GM18873 (cell line): ENCODE results near the gene CTNNBIP1.

Source experiments
- ATAC-seq: cut with Tn5 transposase; IDR thresholded peaks from one replicate; pipeline ENCODE4 v1.9.1; 2021; ENCODE audit warnings: mild to moderate bottlenecking, moderate library complexity, moderate number of reproducible peaks; ENCODE audit not compliant: unreplicated experiment, low FRiP score

The CTNNBIP1 gene

DNA sequence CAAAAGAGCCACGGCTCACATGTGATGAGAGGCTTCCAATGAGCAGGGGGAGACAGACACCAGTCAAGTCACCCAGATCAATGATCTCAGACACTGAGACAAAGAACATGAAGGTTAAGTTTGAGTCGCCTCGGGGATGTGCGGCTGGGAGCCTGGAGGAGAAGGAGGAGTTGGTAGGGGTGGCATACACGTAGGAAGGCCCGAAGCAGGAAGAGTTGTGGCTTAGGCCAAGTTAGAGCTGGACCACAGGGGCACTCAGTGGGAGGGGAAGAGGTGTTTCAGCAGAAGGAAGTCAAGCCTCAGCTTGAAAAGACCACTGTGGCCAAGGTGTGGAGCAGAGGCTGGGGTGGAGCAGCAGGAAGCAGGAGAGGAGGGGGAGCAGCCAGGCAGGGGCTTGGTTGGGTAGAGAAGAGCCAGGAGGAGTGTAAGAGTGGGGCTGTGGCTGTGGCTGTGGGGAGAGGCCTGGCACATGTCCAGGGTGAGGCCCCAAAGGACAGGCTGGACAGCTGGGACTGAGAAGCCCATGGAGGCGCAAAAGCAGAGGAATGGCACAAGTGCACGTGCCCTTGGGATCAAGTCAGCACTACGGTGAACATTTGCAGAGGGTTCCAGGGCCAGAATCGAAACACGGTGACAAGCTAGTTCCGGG, 27.6 kb downstream of the CTNNBIP1 start:
- no peak for ATAC-seq

DNA sequence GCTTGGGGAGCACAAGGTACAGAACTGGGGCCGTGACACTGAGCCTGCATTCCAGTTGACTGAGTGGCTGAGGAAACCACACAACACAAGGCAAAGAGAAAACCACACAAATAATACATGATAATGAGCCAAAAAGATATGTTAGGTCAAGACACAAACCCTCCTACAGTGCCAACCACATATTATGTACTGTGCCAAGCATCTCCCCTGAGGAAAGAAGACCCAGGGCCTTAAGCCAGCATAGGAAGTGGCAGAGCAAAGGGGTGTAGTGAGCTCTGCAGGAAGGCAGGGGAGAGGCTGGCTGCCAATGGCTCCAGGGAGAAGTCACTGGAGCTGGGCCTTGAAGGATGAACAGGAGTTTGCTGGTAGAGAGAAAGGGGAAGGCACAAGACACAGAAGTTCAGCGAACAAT, 28.2 kb downstream of the CTNNBIP1 start:
- ATAC-seq, result no peak

DNA sequence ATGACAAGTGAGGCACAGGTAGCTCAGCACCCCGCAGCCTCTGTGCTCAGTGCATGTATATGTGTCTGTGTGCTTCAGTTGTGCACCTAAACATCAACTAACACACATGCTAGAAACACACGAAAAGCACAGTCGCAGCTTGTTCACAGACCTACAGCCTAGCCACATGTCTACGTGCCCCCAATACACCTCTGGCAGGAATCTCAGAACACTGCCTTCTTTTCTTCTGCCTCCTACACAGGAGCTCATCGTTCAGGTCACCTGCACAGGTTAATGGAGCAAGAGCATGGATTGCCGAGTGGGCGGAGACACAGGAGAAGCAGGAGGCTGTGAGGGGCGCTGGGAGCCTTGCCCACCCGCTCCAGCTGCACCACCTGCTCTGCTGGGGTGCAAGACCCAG, 31.7 kb downstream of the CTNNBIP1 start:
- ATAC-seq, result no peak

DNA sequence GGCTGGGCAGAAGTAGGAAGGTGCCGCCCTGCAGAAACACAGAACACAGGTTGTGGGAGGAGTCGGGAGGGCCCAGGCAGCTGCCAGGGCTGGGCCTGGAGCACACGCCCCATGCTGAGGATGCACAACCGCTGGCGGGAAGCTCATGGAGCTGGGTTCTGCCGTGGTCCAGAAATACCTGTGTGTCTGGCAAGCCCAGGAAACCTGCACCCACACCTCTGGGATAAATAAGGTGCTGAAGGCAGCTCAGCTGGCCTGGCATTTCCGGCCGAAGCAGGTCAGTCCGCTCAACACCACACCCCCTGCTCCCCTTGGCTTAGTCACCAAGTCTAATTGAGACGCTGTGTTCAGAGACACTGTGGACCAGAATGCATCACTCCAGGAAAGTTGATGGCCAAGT, 32.1 kb downstream of the CTNNBIP1 start:
- no peak for ATAC-seq

DNA sequence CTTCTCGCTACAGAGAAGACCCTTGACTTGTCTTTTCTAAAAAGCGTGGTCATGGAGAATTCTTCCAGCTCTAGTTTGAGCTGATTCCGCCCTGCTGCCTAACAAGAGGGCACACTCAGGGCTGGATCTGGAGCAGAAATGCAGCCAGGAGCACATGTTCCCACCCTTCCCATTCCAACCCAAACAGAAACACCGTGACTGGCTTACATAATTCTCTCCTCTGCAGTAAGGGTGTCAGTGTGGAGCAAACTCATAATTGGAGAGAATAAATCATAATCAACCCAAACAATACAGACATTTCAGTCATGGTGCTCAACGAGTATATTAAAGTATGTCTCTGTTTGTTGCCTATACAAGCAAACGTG, 34.5 kb downstream of the CTNNBIP1 start:
- no peak for ATAC-seq

DNA sequence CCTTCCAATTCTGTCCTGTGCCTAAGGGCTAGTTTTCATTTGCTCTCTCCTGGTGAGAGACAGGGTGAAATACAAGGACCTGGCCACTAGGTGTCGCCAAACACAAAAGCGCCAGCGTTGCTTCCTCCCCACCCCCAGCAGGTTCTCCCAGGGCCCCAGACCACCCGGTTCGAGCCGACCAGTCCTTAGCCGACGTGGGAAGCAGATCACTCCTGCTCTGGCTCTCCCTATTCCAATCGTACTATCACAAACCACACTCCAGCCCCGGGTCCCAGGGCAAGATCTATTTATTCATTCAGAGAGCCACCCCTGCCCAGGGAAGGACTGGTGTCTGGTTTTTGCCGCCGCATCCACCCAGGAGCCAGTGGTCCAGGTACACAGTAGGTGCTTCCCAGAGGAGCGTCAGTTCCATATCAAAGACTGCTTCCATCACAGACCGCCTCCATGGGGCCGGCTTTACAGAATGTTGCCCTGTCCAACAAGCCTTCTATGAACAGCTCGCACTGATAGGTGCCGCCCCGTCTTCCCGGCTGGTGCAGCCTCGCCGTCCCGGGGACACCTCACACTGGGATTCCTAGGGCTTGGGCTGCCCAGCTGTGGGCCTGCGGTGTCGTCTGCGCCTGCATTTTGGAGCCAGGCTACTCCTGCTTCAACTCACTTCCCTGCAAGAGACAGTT, 35.0 kb downstream of the CTNNBIP1 start:
- ATAC-seq, result no peak

DNA sequence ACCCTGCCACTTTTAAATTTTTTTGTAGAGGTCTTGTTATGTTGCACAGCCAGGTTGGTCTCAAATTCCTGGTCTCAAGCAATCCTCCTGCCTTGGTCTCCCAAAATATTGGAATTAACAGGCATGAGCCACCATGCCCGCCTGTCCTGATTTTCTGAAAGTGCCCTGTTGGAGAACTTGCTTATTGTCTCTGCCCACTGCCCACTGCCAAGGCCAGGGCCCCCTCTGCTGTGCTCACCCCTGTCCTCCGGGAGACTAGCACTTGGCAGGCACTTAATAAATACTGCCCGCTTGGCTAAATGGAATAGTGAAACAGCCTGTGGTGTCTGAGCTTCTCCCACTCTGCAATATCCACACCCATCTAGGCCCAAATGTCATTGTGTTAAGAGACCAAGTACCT, 35.7 kb downstream of the CTNNBIP1 start:
- ATAC-seq, result no peak

DNA sequence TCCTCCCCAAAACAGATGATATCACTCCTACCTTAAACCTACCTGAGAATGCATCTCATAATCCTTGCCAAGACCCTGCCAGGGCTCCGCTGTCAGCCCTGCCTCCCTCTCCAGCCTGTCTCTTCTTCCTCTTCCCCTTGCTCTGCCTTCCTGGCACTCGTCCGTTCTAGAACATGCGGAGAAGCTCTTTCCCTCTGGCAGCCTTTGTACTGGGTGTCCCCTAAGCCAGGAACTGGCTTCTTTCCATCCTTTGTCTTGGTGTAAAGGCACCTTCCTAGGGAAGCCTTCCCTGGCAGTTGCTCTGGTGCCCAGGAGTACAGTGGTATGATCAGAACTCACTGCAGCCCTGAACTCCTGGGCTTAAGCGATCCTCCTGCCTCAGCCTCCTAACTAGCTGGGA, 36.1 kb downstream of the CTNNBIP1 start:
- ATAC-seq, result no peak

DNA sequence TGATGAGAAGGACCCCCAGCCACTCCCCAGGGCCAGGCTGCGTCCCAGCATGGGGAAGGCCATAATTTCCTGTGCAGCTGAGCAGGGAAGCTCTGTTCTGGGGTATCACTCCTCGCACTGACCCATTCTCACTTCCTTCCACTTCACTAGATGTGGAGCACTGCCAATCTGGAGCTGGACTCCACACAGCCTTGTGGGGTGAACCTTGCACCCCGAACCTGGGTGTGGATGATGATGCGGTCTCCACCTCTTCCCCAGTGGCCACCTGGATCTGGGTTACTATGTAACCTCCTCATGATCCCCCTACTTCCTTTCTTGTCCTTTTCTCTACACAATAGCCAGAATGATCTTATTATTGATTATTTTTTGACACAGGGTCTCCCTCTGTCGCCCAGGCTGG, 36.7 kb downstream of the CTNNBIP1 start:
- no peak for ATAC-seq

DNA sequence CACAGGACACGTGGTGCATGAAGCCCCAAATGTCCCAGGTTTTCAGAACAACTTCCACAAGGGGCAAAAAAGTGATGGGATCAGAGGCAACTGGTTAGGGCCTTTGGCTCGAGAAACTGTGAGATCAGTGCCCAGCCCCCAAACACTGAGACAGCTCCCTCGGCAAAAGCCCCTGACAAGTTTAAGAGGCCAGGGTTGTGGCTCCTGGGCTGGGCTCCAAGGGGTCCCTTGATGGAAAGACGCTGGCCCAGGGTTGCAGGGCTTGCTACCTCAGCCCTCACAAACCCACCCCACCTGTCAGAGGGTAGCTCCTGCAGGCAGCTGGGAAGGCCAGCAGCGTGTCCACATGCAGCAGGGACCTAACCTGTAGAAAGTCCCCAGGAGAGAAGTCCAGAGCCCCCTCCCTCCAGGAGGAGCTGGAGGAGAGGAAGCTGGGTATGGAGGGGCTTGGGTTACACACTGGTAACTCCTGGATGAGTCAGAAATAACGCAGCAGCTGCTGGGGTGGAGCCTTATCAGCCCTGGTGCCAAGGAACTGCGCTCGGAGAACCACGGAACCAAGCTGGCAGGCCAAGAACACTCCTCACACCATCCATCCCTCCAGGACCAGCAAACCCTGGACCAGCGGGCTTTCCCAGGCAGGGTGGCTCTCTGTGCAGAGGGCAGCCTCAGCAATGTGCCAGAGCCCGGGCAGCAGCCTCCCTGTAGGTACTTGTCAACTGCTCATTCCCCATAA, 37.5 kb downstream of the CTNNBIP1 start:
- no peak for ATAC-seq

DNA sequence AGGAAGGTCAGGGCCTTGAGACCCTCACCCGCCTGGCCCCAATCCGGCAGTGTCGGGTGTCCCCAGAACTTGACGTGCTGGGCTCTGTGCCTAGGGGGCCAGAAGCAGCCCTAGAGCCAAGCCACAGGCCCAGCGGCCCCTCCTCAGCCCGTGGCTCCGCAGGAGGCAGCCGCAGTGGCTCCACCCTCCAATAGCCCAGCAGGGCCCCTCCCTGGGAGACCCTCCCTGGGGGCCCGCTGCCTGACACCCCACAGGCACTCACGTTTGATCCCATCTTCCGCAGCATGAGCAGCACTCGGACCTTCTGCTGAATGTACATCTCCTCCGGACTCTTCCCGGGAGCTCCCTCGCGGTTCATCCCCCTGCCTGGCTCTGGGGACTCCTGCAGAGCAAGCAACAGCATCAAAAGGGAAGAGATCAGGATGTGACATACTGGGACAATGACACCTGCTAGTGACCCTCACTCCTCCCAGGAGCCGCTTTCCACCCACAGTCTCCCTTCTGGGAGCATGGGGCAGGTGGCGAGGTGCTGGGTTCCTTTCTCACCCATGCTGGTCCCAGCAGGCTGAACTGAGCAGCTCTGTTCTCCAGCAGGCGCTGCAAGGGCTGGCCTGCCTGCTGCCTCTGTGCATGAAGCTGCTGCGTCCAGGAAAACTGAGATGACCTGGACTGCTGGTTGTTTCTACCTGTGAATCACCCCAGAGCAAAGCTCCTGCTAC, 38.2 kb downstream of the CTNNBIP1 start:
- no peak for ATAC-seq

DNA sequence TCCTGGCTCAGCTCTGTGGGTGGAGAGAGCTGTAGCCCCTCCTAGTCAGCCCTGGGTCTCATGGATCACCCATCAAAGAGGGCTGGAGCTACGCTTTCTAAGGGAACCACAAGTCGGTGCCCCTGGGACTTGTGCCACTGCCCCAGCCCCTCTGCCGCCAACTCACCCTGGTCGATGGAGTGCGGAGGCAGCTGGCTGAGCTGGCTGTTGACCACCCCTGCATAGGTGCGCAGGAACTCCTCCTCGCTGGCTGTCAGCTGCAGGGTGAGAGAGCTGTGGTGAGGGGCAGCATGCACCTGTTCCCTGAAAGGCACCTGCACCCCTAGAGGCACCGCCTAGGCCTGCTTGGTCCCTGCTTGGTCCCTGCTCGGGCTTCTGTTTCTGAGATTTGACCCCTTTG, 39.0 kb downstream of the CTNNBIP1 start:
- no peak for ATAC-seq

DNA sequence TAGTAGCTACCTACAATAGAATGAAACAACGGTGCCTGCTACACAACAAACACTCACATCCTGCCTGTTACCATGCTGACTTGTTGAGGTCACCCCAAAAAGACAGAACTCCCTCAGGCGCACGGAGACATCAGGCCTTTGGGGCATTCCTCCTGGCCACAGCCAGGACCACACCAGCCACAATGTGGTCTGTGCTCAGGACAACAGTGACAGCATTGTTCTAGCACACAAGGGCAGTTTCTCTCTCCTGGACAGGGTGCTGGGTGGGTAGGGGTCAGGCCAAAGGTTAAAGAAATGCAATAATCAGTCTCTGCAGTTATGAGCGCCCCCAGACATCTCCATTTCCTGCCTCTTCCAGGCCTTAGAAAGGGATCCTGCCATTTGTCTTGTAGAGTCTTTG, 39.5 kb downstream of the CTNNBIP1 start:
- no peak for ATAC-seq

DNA sequence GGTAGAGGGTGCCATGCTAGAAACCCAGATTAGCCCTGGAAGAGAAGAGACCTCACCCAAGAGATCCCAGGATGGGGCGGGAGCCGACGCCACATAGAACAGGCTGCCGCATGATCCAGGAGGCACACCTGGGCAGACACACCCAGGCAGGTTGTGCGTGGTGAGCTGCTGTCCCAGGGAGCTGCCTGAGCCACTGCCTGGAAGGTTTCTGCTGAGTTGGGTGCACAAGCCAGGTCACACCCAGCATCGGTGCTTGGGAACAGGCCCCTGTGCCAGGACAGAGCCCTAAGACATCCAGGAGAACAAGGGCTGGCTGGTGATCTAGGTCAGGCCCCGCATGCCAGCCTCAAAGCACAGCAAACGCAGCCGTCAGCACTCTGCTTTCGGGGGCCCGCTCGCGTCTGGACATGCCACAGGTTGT, 40.2 kb downstream of the CTNNBIP1 start:
- no peak for ATAC-seq

DNA sequence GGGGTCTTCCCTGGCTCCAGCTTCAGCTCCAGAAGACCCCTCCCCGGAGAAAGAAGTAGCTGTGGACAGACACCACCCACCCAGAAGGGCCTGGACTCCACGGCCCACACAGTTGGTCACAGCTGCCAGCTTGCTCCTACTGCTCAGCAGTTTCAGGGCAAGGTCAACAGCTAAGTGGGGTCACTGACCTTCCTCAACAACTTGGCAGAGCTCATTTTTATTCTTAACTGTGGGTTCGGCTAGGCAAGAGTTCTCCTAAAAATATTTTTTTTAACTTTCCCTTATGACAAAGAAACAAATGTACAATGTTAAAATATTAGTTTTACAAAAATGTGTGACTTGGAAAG, 41.9 kb downstream of the CTNNBIP1 start:
- no peak for ATAC-seq

DNA sequence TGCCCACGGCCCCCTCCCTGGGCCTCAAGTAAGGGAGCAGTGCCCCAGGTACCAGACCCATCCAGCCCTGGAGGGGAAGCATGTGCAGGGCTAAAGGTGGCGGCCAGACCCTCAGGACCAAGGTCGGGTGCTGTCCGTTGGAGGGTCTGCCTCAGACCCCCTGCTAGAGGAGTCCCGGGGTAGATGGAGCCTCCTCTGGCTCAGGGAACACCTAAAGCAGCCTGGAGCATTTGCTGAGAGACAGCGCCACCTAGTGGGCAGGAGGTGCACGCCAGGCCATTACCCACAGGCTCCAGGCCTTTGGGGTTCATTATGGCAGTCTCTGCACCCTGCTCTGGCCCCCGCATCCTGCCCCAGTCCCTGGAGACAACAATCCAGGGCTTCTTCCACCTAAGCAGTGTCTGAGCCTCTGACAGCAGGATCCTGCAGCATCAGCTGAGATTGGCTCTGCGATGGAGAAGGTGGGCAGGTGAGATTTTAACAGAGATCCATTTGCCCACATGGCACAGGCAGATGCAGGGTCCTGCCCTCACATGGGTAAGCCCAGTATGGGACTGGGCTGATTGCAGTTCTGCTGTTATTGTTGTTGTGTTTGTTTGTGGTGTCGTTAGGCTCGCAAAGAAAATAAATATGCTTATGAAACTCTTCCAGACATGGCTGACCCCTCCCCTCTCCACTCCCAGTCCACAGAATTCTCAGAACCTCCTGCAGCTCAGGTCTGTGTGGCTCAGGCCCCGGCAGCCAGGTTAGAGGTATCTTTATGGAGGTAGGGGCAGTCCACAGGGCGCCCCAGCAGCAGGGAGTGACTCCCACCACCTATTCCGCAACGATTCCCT, 42.4 kb downstream of the CTNNBIP1 start:
- ATAC-seq, result peak; percentile 52

DNA sequence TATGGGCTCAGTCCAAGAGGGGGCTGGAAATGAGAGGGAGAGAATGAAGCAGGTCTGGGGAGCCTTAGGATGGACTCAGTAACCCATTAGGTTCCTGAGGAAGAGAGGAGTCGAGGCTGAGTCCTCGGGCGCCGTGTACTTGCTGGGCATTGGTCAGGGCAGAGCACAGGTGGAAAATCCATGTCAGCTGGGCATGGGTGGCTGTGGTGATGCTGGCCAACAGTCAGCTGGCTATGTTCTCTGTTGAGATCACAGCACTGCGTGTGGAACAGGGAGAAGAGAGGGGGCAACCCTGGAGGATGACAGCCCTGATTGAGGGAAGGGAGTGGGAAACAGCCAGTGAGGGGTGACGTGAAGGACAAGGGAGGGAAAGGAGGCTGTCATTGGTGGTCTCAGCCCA, 43.2 kb downstream of the CTNNBIP1 start:
- ATAC-seq, result no peak

DNA sequence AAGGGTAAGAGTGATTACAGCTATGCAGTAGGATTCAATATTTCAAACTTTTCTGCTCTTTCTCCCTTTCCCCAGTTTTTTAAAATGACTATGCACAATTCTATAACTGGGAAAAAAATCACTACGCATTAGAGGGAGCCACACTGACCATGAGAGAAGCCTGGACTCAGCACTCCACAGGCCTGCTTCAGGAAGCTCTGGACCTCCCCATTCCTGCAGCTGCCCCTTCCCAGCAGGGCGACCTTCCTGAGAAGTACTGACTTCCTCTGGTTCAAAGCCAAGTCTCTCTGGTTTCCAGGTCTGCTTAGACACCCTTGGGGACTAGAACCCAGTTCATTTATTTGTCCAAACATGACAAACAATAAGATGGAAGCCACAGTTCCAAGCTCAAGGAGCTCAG, 44.3 kb downstream of the CTNNBIP1 start:
- ATAC-seq, result no peak

DNA sequence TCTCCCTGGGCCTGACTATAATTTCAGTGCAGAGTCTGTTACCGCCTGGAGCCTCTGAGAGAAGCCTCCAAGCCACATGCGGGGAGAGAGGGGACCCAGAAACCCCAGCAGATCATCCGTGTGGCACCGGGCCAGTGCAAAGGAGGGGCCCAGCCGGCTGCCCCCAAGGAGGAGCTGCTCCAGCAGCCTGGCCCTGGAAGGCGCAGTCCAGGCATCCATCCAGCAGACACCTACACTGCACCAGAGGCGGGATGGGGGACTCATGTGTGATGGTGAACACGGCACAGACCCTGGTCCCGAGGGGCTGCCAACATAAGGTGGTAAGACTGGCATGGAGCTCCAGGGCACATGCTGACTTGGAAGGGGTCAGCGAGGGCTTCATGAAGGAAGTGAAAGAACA, 46.7 kb downstream of the CTNNBIP1 start:
- no peak for ATAC-seq

DNA sequence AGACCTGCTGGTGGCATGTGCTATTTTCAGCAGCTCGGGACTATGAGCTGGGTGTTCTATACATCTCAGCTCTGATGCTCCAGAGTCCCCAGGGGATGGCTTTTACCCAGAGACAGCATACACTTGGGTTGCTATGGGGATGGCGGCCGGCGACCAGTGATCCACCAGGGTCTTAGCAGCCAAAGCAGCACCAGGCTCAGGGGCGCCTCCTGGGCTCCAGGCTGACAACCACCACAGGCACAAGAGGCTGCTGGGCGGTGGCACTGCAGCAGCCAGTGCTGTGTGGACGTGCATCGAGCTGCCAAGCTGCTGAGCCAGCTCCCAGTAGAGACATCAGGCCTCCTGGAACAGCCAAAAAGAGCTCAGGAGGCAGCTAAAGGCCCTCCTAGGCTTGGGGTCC, 48.7 kb downstream of the CTNNBIP1 start:
- no peak for ATAC-seq
